Hepatocyte (in vitro differentiated cells): ENCODE measurements around the gene SPAAR. TPM values are rescaled to one million over a fixed set of nuclear protein-coding genes. Genes with fewer than 3 reads are reported as not detected.
A peak's percentile ranks its signal among the peaks of the same experiment; 100 is the strongest.

Experiments used
- DNase-seq: peaks from one replicate; pipeline ENCODE4 v3.0.0-alpha.2; 2016; ENCODE audit warnings: low spot score
- H2AFZ ChIP-seq: fragments of 200-600 bp; sonication (generic); 2 replicates; pipeline ENCODE4 v1.6.0; 2016; ENCODE audit warnings: antibody characterized with exemption, mild to moderate bottlenecking
- H3K27ac ChIP-seq: fragments of 200-600 bp; sonication (generic); 2 replicates; pipeline ENCODE4 v1.5.1; 2016; ENCODE audit warnings: mild to moderate bottlenecking
- H3K27me3 ChIP-seq: fragments of 200-600 bp; sonication (generic); 2 replicates; pipeline ENCODE4 v1.6.1; 2016
- H3K36me3 ChIP-seq: fragments of 200-600 bp; sonication (generic); replicated peaks from 2 replicates; pipeline ENCODE4 v1.5.1; 2016; ENCODE audit warnings: low read depth; ENCODE audit not compliant: insufficient read depth
- H3K4me1 ChIP-seq: fragments of 200-600 bp; sonication (generic); 2 replicates; pipeline ENCODE4 v1.5.1; 2016; ENCODE audit warnings: mild to moderate bottlenecking, moderate library complexity; ENCODE audit not compliant: insufficient read depth
- H3K4me2 ChIP-seq: fragments of 200-600 bp; sonication (generic); 2 replicates; pipeline ENCODE4 v1.6.0; 2016
- H3K4me3 ChIP-seq: fragments of 200-600 bp; sonication (generic); 2 replicates; pipeline ENCODE4 v1.5.1; 2016; ENCODE audit warnings: mild to moderate bottlenecking
- H3K79me2 ChIP-seq: fragments of 200-600 bp; sonication (generic); 2 replicates; pipeline ENCODE4 v1.6.0; 2017; ENCODE audit warnings: mild to moderate bottlenecking
- H3K9me2 ChIP-seq: fragments of 200-600 bp; sonication (generic); replicated peaks from 2 replicates; pipeline ENCODE4 v1.6.0; 2017; ENCODE audit warnings: mild to moderate bottlenecking; ENCODE audit not compliant: insufficient read depth
- H3K9me3 ChIP-seq: fragments of 200-600 bp; sonication (generic); 2 replicates; pipeline ENCODE4 v1.5.1; 2016; ENCODE audit warnings: low read depth, mild to moderate bottlenecking
- H4K20me1 ChIP-seq: fragments of 200-600 bp; sonication (generic); 2 replicates; pipeline ENCODE4 v1.6.0; 2016; ENCODE audit warnings: mild to moderate bottlenecking; ENCODE audit not compliant: insufficient read depth, poor library complexity, severe bottlenecking
- EZH2 ChIP-seq: fragments of 200-600 bp; sonication (generic); IDR thresholded peaks from 2 replicates; pipeline ENCODE4 v1.6.1; 2016; ENCODE audit warnings: antibody characterized with exemption, mild to moderate bottlenecking, borderline replicate concordance
- EZH2phosphoT487 ChIP-seq: fragments of 200-600 bp; sonication (generic); IDR thresholded peaks from one replicate; pipeline ENCODE4 v1.6.1; 2018; ENCODE audit warnings: antibody characterized with exemption, mild to moderate bottlenecking, low read depth, moderate library complexity; ENCODE audit not compliant: unreplicated experiment, severe bottlenecking
- WGBS: methylation state at CpG from one replicate; pipeline ENCODE4 v1.1.6; 2016; ENCODE audit warnings: low lambda C conversion rate; ENCODE audit errors: missing lambda C conversion rate; 5-methylcytosine and 5-hydroxymethylcytosine counted together
- polyA plus RNA-seq: library from polyadenylated mRNA; unstranded; fragments of >200 nt; fragmentation: Nextera tagmentation; extraction: Ambion mirVana; gene quantifications from 2 replicates; pipeline ENCODE4 v1.2.1, GENCODE V29; 2016
- total RNA-seq: library from RNA; depleted of rRNA; stranded (reverse); fragments of >200 nt; gene quantifications from 2 replicates; pipeline ENCODE4 v1.2.3, GENCODE V29; 2014
- TF ChIP-seq, protein P1 (sequence below): fragments of 200-600 bp; sonication (generic); IDR thresholded peaks from 2 replicates; pipeline ENCODE4 v1.5.1; 2016; ENCODE audit warnings: antibody characterized with exemption, mild to moderate bottlenecking; ENCODE audit not compliant: poor library complexity

Gene SPAAR
- total and polyA plus RNA-seq, 2 experiments from 2014 or later, result not detected

DNA sequence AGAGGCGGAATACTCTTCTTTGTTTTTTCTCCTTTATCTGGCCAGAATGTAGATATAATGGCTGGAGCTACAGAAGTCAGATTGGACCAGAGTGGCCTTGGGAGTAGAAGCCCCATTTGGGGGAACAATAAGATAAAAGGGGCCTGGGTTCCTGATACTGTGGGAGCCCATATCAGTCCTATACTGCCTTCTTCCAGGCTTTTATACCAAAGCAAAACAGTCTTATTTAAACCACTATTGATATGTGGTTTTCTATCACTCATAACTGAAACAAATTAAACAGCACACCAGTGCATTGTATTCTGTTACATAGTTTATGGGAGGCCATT lies 14.3 kb downstream of the SPAAR start:
- Histone ChIP-seq H4K20me1 (no peaks in the 10 kb centered on the region), H3K9me3 (no peaks in the 10 kb centered on the region), H2AFZ (peak overlapping the region; percentile 11), H3K79me2 (no peaks in the 10 kb centered on the region), H3K9me2 (no peaks in the 10 kb centered on the region), H3K4me1 (peaks cover 23% of the 10 kb centered on the region), H3K27me3 (no peaks in the 10 kb centered on the region), H3K4me3 (no peak overlapping the region), H3K36me3 (no peaks in the 10 kb centered on the region), H3K27ac (peak overlapping the region; percentile 44), H3K4me2 (no peak overlapping the region)
- TF ChIP-seq EZH2phosphoT487 (no peak), EZH2 (no peak)
- TF ChIP-seq, protein P1, sequence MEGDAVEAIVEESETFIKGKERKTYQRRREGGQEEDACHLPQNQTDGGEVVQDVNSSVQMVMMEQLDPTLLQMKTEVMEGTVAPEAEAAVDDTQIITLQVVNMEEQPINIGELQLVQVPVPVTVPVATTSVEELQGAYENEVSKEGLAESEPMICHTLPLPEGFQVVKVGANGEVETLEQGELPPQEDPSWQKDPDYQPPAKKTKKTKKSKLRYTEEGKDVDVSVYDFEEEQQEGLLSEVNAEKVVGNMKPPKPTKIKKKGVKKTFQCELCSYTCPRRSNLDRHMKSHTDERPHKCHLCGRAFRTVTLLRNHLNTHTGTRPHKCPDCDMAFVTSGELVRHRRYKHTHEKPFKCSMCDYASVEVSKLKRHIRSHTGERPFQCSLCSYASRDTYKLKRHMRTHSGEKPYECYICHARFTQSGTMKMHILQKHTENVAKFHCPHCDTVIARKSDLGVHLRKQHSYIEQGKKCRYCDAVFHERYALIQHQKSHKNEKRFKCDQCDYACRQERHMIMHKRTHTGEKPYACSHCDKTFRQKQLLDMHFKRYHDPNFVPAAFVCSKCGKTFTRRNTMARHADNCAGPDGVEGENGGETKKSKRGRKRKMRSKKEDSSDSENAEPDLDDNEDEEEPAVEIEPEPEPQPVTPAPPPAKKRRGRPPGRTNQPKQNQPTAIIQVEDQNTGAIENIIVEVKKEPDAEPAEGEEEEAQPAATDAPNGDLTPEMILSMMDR, result no peak
- WGBS, result 86% methylated on average over 1 of the region's 1 CpG
- no peak for DNase-seq

DNA sequence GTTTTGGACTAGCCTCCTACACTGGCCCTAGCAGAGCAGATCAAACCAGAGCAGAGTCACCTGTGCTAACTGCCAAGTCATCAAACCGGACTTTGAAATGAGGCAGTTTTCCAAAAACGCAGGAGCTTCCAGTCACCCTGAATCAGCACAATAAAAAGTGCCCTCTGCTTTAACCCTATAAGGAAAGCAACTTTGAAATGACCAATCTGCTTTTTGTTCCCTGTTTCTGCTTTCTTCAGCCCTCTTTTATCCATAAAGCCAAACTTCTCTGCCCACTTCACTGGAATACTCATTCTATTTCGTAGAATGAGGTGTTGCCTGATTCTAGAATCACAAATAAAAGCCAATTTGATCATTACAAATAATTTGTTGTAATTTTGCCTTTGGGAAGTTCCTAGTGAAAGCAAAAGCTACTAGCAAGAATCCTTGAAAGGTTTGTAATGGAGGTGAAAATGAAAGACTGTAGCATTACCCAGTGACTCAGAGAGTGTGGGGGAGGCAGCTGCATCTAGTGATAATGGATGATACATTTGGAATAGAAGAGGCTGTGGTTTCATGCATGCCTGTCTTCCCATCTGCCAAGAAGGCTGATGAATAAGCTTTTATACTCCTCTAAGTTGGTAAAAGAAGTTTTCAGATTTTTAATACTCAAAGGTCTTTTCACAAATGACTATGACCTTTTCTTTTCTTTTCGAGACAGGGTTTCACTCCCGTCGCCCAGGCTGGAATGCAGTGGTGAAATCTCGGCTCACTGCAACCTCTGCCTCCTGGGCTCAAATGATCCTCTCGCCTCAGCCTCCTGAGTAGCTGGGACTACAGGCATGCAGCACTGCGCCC lies 14.9 kb downstream of the SPAAR start:
- Histone ChIP-seq H2AFZ (peak overlapping the region; percentile 11), H3K27me3 (no peaks in the 10 kb centered on the region), H3K9me2 (no peaks in the 10 kb centered on the region), H3K36me3 (no peaks in the 10 kb centered on the region), H3K79me2 (no peaks in the 10 kb centered on the region), H3K4me3 (no peak overlapping the region), H3K27ac (peak overlapping the region; percentile 44), H4K20me1 (no peaks in the 10 kb centered on the region), H3K4me2 (no peak overlapping the region), H3K9me3 (no peaks in the 10 kb centered on the region), H3K4me1 (peaks cover 17% of the 10 kb centered on the region)
- TF ChIP-seq, protein P1, result no peak
- TF ChIP-seq EZH2, result no peak
- TF ChIP-seq EZH2phosphoT487, result no peak
- peak; percentile 57 for DNase-seq
- WGBS, result 70% methylated on average over 9 of the region's 9 CpGs

DNA sequence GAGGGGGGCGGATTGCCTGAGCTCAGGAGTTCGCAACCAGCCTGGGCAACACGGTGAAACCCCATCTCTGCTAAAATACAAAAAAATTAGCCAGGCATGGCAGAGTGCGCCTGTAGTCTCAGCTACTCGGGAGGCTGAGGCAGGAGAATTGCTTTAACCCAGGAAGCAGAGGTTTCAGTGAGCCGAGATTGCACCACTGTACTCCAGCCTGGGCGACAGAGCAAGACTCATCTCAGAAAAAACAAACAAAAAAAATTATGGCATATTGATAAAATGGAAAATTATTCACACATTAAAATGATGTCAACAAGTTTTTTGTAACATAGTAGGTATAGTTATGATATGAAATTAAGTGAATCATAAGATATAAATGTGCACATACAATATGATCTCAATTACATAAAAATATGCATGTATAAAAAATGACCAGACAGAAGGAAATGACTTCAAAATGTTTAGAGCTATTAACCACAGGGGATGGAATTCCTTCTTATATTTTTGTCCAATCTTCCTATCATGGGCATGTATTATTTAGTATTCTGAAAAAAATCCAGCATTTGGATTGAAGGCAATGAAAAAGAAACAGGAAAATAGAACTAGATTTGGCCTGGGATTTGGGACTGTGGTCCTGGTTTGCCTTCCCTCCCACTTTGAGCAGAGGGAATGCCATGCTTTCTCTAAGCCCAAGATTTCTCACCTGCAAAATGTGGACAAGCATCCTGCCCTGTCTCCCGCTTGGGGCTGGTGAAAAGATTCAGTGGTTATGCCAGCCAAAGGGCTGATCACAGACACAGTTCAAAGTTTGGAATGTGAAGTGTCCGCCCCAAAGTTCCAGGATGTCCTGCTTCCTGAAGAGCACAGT lies 19.5 kb downstream of the SPAAR start:
- no peaks in the 10 kb centered on the region for H4K20me1 ChIP-seq
- 86% methylated on average over 9 of the region's 9 CpGs for WGBS
- no peaks in the 10 kb centered on the region for H3K36me3 ChIP-seq

More for the DNA sequence above, 19.5 kb downstream of the SPAAR start:
- no peaks in the 10 kb centered on the region for H3K9me2 ChIP-seq
- H3K4me2 ChIP-seq, result no peak overlapping the region
- no peaks in the 10 kb centered on the region for H3K79me2 ChIP-seq
- no peak overlapping the region for H3K27ac ChIP-seq
- DNase-seq, result no peak
- H3K4me1 ChIP-seq, result peaks cover 2% of the 10 kb centered on the region
- TF ChIP-seq, protein P1, result no peak
- no peak for TF ChIP-seq EZH2phosphoT487
- H2AFZ ChIP-seq, result no peak overlapping the region
- H3K4me3 ChIP-seq, result no peak overlapping the region
- no peaks in the 10 kb centered on the region for H3K9me3 ChIP-seq
- no peaks in the 10 kb centered on the region for H3K27me3 ChIP-seq
